Osteoblast (primary cell): ENCODE measurements around the gene SLC27A4. TPM values are rescaled to one million over a fixed set of nuclear protein-coding genes. Genes with fewer than 3 reads are reported as not detected.

Experiments used
- DNase-seq: peaks from one replicate; pipeline ENCODE4 v3.0.0; 2011; ENCODE audit warnings: low spot score, mixed read lengths; ENCODE audit not compliant: insufficient read length; ENCODE audit errors: missing footprints
- H2AFZ ChIP-seq: 2 replicates; pipeline ENCODE4 v1.6.0; 2011; ENCODE audit warnings: mild to moderate bottlenecking, low read length
- H3K27ac ChIP-seq: 2 replicates; pipeline ENCODE4 v1.5.1; 2011; ENCODE audit warnings: mild to moderate bottlenecking, low read depth, low read length, moderate library complexity
- H3K27me3 ChIP-seq: 2 replicates; pipeline ENCODE4 v1.6.0; 2012; ENCODE audit warnings: mild to moderate bottlenecking, control low read depth, inconsistent platforms, low read length, moderate library complexity; ENCODE audit not compliant: insufficient read depth
- H3K36me3 ChIP-seq: 2 replicates; pipeline ENCODE4 v1.5.1; 2011; ENCODE audit warnings: mild to moderate bottlenecking, low read length, control low read depth, moderate library complexity; ENCODE audit not compliant: insufficient read depth
- H3K4me1 ChIP-seq: 2 replicates; pipeline ENCODE4 v1.5.1; 2011; ENCODE audit warnings: mild to moderate bottlenecking, low read length, control low read depth, moderate library complexity; ENCODE audit not compliant: insufficient read depth
- H3K4me2 ChIP-seq: 2 replicates; pipeline ENCODE4 v1.6.0; 2011; ENCODE audit warnings: mild to moderate bottlenecking, low read length; ENCODE audit not compliant: insufficient read depth
- H3K4me3 ChIP-seq: fragments of 200-600 bp; sonication (generic); 3 replicates; pipeline ENCODE4 v1.5.1; 2012; ENCODE audit warnings: mild to moderate bottlenecking, low read length, inconsistent platforms; ENCODE audit not compliant: insufficient read depth
- H3K79me2 ChIP-seq: 2 replicates; pipeline ENCODE4 v1.6.0; 2012; ENCODE audit warnings: mild to moderate bottlenecking, low read length, control low read depth, inconsistent platforms; ENCODE audit not compliant: insufficient read depth
- H3K9me3 ChIP-seq: 2 replicates; pipeline ENCODE4 v1.5.1; 2011; ENCODE audit warnings: low read depth, low read length, control low read depth
- H4K20me1 ChIP-seq: 2 replicates; pipeline ENCODE4 v1.6.0; 2012; ENCODE audit warnings: mild to moderate bottlenecking, low read length, control low read depth; ENCODE audit not compliant: insufficient read depth
- total RNA-seq: library from RNA; depleted of rRNA; stranded (reverse); fragments of >200 nt; gene quantifications from 2 replicates; pipeline ENCODE4 v1.2.3, GENCODE V29; 2012
- TF ChIP-seq, protein P1 (sequence below): IDR thresholded peaks from 2 replicates; pipeline ENCODE4 v1.5.1; 2011; ENCODE audit warnings: mild to moderate bottlenecking, low read depth, low read length, moderate library complexity; ENCODE audit errors: extremely low read depth

SLC27A4 gene
- total RNA-seq, 1 donor: 21.4 TPM

DNA sequence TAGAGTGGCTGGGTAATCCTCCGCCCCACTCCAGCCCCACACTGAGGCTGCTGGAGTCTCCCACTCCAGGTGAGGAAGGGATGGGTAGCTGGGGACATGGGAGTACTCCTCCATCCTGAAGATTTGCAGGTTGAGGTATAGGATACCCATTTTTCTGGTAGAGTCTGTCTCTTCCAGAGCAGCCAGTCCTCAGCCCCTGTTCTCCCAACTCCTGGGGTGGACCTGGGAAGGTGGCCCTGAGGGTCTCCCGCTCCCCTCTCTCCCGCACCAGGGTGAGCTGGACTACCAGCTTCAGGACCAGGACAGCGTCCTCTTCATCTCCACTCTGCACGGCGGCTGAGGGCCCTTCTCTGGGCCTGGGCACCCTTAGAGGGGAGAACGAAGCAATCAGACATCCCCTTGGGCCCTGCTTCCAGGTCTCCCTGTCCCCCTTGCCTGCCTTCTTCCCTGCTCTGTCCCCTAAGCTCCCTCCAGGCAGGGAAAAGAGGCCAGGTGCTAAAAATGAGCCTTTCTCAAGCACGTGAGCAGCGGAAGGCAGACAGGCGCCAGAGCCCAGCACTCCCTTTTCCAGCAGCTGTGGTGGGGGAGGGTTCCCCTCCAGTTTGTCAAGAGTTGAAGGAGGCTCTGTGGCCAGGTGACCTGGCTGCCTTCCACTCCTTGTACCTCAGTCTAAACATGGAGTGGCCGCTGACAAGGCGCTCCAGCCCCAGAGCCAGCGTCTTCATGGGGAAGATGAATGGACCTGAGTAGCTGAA lies 49.2 kb downstream of the SLC27A4 start:
- Histone ChIP-seq H3K36me3 (peaks cover 33% of the 10 kb centered on the region), H3K4me3 (no peak overlapping the region), H3K9me3 (no peaks in the 10 kb centered on the region), H3K27me3 (no peaks in the 10 kb centered on the region), H3K27ac (no peak overlapping the region), H3K79me2 (peaks cover 6% of the 10 kb centered on the region), H3K4me2 (no peak overlapping the region), H4K20me1 (peaks cover 14% of the 10 kb centered on the region), H2AFZ (no peak overlapping the region), H3K4me1 (peaks cover 17% of the 10 kb centered on the region)
- DNase-seq: peak; percentile 71
- TF ChIP-seq, protein P1, sequence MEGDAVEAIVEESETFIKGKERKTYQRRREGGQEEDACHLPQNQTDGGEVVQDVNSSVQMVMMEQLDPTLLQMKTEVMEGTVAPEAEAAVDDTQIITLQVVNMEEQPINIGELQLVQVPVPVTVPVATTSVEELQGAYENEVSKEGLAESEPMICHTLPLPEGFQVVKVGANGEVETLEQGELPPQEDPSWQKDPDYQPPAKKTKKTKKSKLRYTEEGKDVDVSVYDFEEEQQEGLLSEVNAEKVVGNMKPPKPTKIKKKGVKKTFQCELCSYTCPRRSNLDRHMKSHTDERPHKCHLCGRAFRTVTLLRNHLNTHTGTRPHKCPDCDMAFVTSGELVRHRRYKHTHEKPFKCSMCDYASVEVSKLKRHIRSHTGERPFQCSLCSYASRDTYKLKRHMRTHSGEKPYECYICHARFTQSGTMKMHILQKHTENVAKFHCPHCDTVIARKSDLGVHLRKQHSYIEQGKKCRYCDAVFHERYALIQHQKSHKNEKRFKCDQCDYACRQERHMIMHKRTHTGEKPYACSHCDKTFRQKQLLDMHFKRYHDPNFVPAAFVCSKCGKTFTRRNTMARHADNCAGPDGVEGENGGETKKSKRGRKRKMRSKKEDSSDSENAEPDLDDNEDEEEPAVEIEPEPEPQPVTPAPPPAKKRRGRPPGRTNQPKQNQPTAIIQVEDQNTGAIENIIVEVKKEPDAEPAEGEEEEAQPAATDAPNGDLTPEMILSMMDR: no peak

DNA sequence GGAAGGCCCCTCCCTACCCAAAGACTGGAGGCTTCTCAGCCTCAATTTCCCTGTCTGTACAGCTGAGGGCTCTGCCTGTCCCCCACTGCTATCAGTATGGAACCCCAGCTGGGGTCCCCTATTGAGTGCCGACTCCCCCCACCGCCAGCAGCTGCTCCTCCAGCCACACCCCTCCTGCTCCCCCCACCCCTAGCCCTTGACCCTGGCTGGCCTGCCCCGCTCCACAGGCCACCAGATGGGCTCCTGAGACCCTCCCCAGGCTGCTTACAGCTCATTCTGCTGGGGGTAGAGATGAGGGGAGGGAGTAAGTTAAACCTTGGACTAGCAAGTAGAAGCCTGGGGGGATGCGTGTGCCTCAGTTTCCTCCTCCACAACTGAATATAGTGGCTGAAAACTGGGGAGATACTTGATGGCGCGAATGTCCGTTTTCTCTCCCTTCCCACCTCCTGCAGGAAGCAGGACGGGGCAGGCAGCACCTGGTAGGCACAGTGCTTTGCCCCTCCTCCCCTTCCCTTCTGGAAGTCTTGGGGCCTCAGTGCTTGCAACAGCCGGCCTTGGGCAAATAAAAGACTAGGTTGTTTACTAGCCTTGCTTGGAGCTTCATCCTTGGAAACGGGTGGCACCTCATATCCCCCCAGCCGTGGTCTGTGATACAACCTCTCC lies 50.0 kb downstream of the SLC27A4 start:
- Histone ChIP-seq H3K27ac (no peak overlapping the region), H3K36me3 (peaks cover 29% of the 10 kb centered on the region), H3K27me3 (peaks cover 6% of the 10 kb centered on the region), H3K79me2 (peaks cover under 1% of the 10 kb centered on the region), H3K4me2 (no peak overlapping the region), H2AFZ (no peak overlapping the region), H3K9me3 (no peaks in the 10 kb centered on the region), H4K20me1 (peaks cover 7% of the 10 kb centered on the region), H3K4me3 (no peak overlapping the region), H3K4me1 (peaks cover 13% of the 10 kb centered on the region)
- DNase-seq: peak; percentile 58
- TF ChIP-seq, protein P1: no peak

- H3K27me3 ChIP-seq: peaks cover 9% of the 10 kb centered on the region
These were observed 50.7 kb downstream of the SLC27A4 start for GRCh38 chr9:128390813-128391711.

More at GRCh38 chr9:128390813-128391711, 50.7 kb downstream of the SLC27A4 start:
- no peak overlapping the region for H3K4me3 ChIP-seq
- DNase-seq: peak; percentile 81
- H3K4me2 ChIP-seq: no peak overlapping the region
- no peaks in the 10 kb centered on the region for H3K79me2 ChIP-seq
- H2AFZ ChIP-seq: no peak overlapping the region
- peaks cover 29% of the 10 kb centered on the region for H3K36me3 ChIP-seq
- no peaks in the 10 kb centered on the region for H3K9me3 ChIP-seq
- TF ChIP-seq, protein P1: no peak
- H3K27ac ChIP-seq: no peak overlapping the region
- peaks cover 4% of the 10 kb centered on the region for H4K20me1 ChIP-seq
- peaks cover 5% of the 10 kb centered on the region for H3K4me1 ChIP-seq
